ENCODE data around the gene DTYMK. TPM values are rescaled to one million over a fixed set of nuclear protein-coding genes. Genes with fewer than 3 reads are reported as not detected.
A peak's percentile ranks its signal among the peaks of the same experiment; 100 is the strongest.

The DTYMK gene
- total and polyA plus RNA-seq, 10 of the 15 experiments (the other 5 are each of a cell fraction or from before 2014, with no cell fraction given): 7.0 to 220 (median 59.3) TPM

DNA sequence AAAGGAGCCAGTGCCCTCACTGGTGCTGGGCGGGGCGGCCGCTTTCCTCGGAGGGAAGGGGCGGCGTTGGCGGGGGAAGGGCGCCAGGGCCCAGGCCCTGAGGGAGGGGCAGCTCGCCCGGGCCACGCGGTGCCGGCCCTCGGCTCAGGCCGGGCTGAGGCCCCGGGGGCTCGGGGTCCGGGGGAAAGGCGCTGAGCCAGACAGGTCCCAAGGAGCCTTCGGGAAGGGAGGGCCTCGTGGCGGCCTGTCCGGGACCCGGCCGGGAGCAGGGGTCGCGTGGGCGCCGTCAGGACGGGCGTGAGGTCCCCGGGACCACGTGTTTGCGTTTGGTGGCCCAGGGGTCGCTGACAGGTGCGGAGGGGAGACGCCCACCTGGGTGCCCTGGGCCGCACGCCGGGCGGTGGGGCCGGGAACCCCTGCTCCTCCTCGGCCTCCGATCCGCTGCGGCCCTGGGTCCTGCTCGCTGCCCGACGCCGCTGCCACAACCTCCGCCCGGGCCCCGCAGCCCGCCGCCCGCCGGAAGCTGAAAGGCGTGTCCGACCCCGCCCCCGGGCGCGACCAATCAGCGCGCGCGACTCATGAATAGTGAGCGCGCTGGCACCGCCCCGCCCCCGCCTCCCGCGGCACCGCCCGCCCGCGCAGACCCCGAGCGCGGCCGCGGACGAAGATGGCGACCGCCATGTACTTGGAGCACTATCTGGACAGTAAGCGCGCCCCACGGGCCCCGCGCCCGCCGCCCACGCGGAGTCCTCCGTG, 15.0 kb upstream of the DTYMK start, which contains the start of gene ING5 (continued):
- TF ChIP-seq RELA (IDR thresholded peaks at IDR 0.05; ENCODE audit: borderline replicate concordance, partially characterized antibody) (peak; percentile 17), BHLHE40 (IDR thresholded peaks at IDR 0.05; ENCODE audit: borderline replicate concordance in 1 of 2, low read depth in 2 of 2, low read length in 1 of 2) (no peak), RFX5 (IDR thresholded peaks at IDR 0.05; ENCODE audit: low read depth, low read length) (no peak), NR2F1 (conservative IDR thresholded peaks at IDR 0.05) (peak; percentile 85), ZNF207 (IDR thresholded peaks at IDR 0.05; ENCODE audit: borderline replicate concordance) (peak; percentile 52; the same call in 1 of the 2 replicates), NRF1 (conservative IDR thresholded peaks at IDR 0.05; ENCODE audit: low read depth, low read length) (peak; percentile 35; the same call in 1 of the 2 replicates), NR2C1 (IDR thresholded peaks at IDR 0.05) (peak; percentile 24), SMAD5 (IDR thresholded peaks at IDR 0.05; ENCODE audit: low read depth) (peak; percentile 80; the same call in 1 of the 2 replicates), JUNB (IDR thresholded peaks at IDR 0.05) (no peak), FOXM1 (IDR thresholded peaks at IDR 0.05; ENCODE audit: low read depth, low read length) (no peak)
- TF ChIP-seq, protein P1, sequence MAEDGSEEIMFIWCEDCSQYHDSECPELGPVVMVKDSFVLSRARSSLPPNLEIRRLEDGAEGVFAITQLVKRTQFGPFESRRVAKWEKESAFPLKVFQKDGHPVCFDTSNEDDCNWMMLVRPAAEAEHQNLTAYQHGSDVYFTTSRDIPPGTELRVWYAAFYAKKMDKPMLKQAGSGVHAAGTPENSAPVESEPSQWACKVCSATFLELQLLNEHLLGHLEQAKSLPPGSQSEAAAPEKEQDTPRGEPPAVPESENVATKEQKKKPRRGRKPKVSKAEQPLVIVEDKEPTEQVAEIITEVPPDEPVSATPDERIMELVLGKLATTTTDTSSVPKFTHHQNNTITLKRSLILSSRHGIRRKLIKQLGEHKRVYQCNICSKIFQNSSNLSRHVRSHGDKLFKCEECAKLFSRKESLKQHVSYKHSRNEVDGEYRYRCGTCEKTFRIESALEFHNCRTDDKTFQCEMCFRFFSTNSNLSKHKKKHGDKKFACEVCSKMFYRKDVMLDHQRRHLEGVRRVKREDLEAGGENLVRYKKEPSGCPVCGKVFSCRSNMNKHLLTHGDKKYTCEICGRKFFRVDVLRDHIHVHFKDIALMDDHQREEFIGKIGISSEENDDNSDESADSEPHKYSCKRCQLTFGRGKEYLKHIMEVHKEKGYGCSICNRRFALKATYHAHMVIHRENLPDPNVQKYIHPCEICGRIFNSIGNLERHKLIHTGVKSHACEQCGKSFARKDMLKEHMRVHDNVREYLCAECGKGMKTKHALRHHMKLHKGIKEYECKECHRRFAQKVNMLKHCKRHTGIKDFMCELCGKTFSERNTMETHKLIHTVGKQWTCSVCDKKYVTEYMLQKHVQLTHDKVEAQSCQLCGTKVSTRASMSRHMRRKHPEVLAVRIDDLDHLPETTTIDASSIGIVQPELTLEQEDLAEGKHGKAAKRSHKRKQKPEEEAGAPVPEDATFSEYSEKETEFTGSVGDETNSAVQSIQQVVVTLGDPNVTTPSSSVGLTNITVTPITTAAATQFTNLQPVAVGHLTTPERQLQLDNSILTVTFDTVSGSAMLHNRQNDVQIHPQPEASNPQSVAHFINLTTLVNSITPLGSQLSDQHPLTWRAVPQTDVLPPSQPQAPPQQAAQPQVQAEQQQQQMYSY (CRISPR knock-in tag; IDR thresholded peaks at IDR 0.05): no peak
- TF ChIP-seq, protein P2, sequence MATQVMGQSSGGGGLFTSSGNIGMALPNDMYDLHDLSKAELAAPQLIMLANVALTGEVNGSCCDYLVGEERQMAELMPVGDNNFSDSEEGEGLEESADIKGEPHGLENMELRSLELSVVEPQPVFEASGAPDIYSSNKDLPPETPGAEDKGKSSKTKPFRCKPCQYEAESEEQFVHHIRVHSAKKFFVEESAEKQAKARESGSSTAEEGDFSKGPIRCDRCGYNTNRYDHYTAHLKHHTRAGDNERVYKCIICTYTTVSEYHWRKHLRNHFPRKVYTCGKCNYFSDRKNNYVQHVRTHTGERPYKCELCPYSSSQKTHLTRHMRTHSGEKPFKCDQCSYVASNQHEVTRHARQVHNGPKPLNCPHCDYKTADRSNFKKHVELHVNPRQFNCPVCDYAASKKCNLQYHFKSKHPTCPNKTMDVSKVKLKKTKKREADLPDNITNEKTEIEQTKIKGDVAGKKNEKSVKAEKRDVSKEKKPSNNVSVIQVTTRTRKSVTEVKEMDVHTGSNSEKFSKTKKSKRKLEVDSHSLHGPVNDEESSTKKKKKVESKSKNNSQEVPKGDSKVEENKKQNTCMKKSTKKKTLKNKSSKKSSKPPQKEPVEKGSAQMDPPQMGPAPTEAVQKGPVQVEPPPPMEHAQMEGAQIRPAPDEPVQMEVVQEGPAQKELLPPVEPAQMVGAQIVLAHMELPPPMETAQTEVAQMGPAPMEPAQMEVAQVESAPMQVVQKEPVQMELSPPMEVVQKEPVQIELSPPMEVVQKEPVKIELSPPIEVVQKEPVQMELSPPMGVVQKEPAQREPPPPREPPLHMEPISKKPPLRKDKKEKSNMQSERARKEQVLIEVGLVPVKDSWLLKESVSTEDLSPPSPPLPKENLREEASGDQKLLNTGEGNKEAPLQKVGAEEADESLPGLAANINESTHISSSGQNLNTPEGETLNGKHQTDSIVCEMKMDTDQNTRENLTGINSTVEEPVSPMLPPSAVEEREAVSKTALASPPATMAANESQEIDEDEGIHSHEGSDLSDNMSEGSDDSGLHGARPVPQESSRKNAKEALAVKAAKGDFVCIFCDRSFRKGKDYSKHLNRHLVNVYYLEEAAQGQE (IDR thresholded peaks at IDR 0.05; ENCODE audit: low read depth, low read length): 0 out of 2 replicates have a peak, but pooled peaks have one; percentile 16
- TF ChIP-seq, protein P3, sequence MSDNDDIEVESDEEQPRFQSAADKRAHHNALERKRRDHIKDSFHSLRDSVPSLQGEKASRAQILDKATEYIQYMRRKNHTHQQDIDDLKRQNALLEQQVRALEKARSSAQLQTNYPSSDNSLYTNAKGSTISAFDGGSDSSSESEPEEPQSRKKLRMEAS (IDR thresholded peaks at IDR 0.05; ENCODE audit: low read depth, low read length): peak; percentile 91
- TF ChIP-seq, protein P4, sequence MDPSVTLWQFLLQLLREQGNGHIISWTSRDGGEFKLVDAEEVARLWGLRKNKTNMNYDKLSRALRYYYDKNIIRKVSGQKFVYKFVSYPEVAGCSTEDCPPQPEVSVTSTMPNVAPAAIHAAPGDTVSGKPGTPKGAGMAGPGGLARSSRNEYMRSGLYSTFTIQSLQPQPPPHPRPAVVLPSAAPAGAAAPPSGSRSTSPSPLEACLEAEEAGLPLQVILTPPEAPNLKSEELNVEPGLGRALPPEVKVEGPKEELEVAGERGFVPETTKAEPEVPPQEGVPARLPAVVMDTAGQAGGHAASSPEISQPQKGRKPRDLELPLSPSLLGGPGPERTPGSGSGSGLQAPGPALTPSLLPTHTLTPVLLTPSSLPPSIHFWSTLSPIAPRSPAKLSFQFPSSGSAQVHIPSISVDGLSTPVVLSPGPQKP (IDR thresholded peaks at IDR 0.05; ENCODE audit: low read depth, low read length): 0 out of 2 replicates have a peak, but pooled peaks have one; percentile 34
- TF ChIP-seq, protein P5, sequence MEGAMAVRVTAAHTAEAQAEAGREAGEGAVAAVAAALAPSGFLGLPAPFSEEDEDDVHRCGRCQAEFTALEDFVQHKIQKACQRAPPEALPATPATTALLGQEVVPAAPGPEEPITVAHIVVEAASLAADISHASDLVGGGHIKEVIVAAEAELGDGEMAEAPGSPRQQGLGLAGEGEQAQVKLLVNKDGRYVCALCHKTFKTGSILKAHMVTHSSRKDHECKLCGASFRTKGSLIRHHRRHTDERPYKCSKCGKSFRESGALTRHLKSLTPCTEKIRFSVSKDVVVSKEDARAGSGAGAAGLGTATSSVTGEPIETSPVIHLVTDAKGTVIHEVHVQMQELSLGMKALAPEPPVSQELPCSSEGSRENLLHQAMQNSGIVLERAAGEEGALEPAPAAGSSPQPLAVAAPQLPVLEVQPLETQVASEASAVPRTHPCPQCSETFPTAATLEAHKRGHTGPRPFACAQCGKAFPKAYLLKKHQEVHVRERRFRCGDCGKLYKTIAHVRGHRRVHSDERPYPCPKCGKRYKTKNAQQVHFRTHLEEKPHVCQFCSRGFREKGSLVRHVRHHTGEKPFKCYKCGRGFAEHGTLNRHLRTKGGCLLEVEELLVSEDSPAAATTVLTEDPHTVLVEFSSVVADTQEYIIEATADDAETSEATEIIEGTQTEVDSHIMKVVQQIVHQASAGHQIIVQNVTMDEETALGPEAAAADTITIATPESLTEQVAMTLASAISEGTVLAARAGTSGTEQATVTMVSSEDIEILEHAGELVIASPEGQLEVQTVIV (IDR thresholded peaks at IDR 0.05; ENCODE audit: borderline replicate concordance, partially characterized antibody): peak; percentile 20

All from GM12878 (cell line).